GM18868 (cell line): ENCODE results near the gene SVOPL.

Experiments used
- ATAC-seq: cut with Tn5 transposase; IDR thresholded peaks from one replicate; pipeline ENCODE4 v1.9.1; 2021; ENCODE audit warnings: mild to moderate bottlenecking, moderate library complexity; ENCODE audit not compliant: unreplicated experiment

Gene SVOPL

DNA sequence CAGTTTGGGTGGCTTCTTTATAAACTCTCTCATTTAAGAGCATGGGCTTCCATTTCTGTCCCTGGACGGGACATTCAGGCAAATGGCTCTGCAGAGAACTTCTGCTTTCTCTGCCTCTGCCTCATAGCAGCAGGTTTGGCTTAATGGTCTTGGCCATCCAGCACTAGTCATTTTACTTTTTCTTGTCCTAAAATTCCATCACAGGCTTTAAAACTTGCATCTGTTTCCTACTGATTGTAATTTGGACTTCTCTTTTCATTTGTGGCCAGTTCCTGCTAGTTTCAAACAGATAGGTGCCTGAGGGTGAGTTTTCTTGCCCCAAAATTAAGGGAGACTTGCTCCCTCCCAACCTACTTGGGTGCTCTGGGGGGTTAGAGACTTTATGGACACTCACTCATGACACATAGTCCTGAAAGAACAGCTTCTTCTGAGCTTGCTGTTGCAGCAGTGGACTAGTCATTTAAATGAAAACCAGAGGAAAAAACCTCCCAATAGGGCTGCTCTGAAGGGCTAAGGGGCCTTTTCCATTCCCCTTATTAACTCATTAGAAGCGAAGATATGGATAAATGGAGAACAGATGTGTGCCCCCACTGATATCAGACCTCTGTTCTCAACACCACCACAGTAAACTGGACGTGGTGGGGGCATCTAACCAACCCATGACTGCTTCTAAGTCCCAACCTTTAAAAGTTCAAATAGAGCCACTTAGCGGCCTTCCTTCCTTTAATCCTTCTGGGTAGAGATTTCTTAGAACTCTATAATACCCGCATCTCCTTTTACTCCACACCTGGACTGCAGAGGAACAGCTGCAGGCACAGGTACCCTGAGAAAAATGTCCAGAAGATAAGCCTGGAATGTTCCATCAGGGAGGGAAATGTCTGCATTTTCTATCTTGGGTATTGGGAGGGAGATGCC lies 38.8 kb downstream of the SVOPL start:
- no peak for ATAC-seq

DNA sequence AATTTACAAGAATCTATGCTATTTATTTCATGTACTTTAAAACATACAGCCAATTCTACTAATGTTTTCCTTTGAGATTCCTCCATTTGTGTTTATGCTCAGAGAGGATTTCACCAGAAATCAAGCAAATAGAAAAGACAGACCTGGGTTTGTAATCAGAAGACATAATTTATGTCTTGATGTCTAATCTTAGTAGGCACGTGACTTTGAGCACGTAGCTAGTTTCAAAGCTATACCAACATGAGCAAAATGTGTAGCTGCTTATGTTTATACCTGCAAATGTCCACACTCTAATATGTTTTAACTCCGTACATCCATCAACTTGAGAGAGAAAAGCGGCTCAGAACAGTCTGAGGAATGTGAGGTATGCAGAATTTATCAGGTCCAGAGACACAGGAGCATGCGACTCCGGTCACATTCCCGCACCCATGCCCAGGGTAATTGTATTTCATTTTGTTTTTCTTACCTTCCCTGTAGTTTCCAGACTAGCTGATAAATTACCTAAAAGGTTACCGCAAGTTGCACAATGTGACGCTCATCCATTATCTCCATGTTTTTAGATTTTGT lies 40.0 kb downstream of the SVOPL start:
- no peak for ATAC-seq

GRCh38 chr7:138658889-138659288 lies 42.3 kb downstream of the SVOPL start:
- ATAC-seq: no peak

GRCh38 chr7:138657854-138658386 lies 43.2 kb downstream of the SVOPL start:
- no peak for ATAC-seq

GRCh38 chr7:138656952-138657351 lies 44.2 kb downstream of the SVOPL start:
- no peak for ATAC-seq

GRCh38 chr7:138654616-138655015 lies 46.5 kb downstream of the SVOPL start:
- ATAC-seq: no peak

GRCh38 chr7:138649506-138649905 lies 51.7 kb downstream of the SVOPL start:
- ATAC-seq: no peak

GRCh38 chr7:138645284-138645683 lies 55.9 kb downstream of the SVOPL start:
- ATAC-seq: no peak

DNA sequence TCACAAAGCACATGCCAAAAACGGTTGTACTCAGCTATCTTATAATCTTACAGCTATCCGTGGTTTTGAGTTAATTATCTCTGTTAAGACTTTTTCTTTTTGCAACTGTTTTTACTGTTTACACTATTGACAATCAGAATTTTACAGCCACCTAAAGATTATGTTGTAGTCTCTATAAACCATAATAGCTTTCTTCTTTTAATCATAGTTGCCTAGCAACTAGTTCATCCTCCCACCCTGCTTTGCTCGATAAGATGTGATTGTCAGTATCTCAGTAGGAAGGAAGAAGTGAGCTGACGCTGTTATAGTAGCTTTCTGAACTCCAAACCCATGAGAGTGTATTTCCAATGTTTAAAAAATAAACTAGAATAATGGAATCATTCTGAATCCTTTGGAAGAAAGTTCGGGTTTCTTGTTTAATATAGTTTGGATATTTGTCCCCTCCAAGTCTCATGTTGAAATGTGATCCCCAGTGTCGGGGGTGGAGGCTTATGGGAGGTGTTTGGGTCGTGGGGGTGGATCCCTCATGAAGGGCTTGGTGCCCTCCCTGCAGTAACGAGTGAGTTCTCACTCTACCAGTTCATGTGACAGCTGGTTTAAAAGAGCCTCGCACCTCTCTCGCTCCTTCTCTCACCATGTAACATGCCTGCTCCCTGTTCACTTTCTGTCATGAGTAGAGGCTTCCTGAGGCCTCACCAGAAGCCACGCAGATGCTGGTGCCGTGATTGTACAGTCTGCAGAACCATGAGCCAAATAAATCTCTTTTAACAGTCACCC lies 68.1 kb downstream of the SVOPL start:
- ATAC-seq: no peak

GRCh38 chr7:138632384-138632783 lies 68.8 kb downstream of the SVOPL start:
- no peak for ATAC-seq

GRCh38 chr7:138630059-138630610 lies 71.0 kb downstream of the SVOPL start:
- ATAC-seq: no peak

- no peak for ATAC-seq
Observed at GRCh38 chr7:138627361-138627760, 73.8 kb downstream of the SVOPL start.

- no peak for ATAC-seq
Observed at GRCh38 chr7:138626846-138627245, 74.3 kb downstream of the SVOPL start.

GRCh38 chr7:138625849-138626230 lies 75.3 kb downstream of the SVOPL start:
- peak; percentile 66 for ATAC-seq

- peak; percentile 29 for ATAC-seq
Observed at GRCh38 chr7:138625084-138625848, 75.9 kb downstream of the SVOPL start.

DNA sequence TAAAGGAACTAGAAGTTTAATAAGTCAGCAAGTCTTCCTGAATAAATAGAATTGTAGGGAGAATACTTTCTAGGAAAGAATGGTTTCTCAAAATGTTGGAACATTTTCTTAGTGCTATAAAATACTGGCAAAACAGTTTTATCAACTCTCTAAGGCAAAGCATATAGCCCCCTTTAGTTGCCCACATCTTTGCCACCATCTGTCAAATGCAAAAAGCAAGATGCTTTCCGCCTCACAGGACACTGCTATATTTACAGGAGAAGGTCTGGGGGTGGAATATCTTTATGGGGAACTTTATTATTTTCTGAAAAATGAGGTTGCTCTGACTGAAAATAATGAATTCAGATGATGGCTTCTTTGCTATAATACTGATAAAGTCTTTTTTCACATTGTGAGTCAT lies 78.3 kb downstream of the SVOPL start:
- ATAC-seq: no peak

DNA sequence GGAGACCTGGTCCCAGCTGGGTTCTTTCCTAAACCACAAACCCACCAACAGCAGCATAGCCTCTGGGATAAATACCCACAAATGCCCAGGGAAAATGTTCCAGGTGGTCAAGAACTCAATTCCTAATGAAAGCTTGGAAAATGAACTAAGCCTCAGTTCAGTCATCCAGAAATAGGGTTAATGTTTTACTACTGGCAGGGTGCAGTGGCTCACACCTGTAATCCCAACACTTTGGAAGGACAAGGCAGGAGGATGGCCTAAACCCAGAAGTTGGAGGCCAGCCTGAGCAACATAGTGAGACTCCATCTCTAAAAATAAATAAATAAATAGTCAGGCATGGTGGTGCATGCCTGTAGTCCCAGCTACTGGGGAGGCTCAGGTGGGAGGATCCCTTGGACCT lies 82.2 kb downstream of the SVOPL start:
- ATAC-seq: no peak

DNA sequence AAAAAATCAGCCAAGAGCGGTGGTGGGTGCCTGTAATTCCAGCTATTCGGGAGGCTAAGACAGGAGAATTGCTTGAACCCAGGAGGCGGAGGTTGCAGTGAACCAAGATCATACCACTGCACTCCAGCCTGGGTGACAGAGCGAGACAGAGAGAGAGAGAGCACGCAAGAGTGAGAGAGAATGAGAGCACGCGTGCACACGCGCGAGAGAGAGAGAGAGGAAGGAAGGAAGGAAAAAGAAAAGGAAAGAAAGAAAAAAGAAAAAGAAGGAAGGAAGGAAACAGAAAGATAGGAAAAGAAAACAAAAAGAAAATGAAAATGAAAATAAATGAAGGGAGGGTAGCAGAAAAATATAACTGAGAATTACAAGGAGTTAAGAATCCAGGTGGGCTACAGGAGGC lies 82.7 kb downstream of the SVOPL start:
- ATAC-seq: no peak

GRCh38 chr7:138616085-138616484 lies 85.1 kb downstream of the SVOPL start:
- ATAC-seq: no peak

- no peak for ATAC-seq
Observed at GRCh38 chr7:138613630-138614029, 87.5 kb downstream of the SVOPL start.
